ENCODE measurements around the gene ADAM17.

Gene ADAM17

DNA sequence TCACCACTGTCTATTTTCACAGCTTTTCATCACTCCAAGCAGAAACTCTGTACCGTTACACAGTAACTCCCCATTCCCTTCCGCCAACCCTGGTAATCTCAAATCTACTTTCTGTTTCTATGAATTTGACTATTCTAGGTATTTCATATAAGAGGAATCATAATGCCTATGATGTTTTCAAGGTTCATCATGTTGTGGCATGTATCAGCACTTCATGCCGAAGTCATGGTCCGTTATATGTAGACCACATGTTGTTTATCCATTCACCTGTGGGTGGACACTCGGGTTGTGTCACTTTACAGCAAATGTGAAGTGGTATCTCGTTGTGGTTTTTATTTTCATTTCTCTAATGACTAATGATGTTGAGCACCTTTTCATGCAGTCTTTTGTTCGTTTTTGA lies 110.5 kb downstream of the ADAM17 start:
- no peak overlapping the region for H3K27ac ChIP-seq
- TF ChIP-seq ZFX (IDR thresholded peaks at IDR 0.05), result no peak
- TF ChIP-seq, protein P1, sequence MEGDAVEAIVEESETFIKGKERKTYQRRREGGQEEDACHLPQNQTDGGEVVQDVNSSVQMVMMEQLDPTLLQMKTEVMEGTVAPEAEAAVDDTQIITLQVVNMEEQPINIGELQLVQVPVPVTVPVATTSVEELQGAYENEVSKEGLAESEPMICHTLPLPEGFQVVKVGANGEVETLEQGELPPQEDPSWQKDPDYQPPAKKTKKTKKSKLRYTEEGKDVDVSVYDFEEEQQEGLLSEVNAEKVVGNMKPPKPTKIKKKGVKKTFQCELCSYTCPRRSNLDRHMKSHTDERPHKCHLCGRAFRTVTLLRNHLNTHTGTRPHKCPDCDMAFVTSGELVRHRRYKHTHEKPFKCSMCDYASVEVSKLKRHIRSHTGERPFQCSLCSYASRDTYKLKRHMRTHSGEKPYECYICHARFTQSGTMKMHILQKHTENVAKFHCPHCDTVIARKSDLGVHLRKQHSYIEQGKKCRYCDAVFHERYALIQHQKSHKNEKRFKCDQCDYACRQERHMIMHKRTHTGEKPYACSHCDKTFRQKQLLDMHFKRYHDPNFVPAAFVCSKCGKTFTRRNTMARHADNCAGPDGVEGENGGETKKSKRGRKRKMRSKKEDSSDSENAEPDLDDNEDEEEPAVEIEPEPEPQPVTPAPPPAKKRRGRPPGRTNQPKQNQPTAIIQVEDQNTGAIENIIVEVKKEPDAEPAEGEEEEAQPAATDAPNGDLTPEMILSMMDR (conservative IDR thresholded peaks at IDR 0.05), result no peak

DNA sequence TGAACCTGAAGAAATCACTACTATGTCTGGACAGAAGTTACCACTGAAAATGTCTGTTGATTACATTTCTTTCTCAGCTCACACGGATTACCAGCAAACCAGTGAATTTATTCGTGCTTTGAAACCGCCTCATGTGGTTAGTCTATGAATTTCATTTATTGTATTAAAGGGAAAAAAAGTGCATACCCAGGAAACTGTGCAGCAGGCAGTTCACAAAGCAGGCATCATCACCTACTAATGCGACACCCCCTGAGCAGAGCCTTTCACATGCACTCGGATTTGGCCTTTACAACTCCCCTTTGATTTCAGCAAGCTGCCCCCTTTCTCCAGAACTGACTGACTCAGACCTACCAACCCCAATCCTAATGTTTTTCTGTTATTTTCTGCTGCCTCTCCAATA lies 112.1 kb downstream of the ADAM17 start:
- H3K27ac ChIP-seq, result no peak overlapping the region
- no peak for TF ChIP-seq ZFX (IDR thresholded peaks at IDR 0.05)

DNA sequence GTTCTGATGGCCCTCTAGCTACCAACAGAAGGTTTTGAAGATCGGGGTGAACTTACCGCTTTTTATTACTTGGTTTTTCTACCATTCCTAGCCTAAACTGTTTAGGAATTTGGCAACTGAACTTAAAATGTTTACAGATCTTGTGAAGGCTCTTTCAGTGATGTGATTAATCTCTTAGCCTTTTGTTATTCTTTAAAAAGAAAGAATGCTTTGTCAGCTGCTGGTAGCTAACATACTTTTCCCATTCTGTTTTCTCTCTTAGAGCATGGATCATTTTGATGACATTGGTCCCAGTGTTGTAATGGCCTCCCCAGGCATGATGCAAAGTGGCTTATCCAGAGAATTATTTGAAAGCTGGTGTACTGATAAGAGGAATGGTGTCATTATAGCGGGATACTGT lies 114.1 kb downstream of the ADAM17 start:
- no peak overlapping the region for H3K27ac ChIP-seq
- no peak for TF ChIP-seq ZFX (IDR thresholded peaks at IDR 0.05)
- TF ChIP-seq, protein P1 (conservative IDR thresholded peaks at IDR 0.05), result no peak

DNA sequence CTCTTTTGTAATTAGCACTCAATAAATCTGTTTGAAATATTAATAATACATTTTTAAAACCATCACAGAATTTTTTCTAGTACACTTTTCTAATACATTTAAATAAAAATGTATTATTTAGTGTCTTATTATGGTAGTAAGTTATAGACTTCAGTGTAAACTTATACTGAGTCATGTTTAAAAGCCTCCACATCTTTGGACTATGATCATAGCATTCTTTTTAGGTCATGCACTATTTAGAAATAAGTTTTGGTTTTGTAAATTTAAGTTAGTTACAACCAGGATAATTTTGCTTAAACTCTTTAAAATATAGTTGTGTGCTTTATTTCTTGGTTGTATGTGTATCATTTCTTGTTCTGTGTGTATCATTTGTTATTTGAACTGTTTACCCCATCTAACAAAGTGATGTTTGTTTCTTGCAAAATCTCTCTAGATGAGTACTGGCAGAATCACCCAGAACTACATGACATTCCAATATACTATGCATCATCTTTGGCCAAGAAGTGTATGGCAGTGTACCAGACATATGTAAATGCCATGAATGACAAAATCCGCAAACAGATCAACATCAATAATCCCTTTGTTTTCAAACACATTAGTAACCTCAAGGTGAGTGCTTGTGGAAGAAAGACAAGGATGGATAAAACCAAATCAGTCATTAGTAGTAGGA lies 115.4 kb downstream of the ADAM17 start:
- TF ChIP-seq ZFX (IDR thresholded peaks at IDR 0.05), result no peak
- TF ChIP-seq, protein P1 (conservative IDR thresholded peaks at IDR 0.05), result no peak
- no peak overlapping the region for H3K27ac ChIP-seq

DNA sequence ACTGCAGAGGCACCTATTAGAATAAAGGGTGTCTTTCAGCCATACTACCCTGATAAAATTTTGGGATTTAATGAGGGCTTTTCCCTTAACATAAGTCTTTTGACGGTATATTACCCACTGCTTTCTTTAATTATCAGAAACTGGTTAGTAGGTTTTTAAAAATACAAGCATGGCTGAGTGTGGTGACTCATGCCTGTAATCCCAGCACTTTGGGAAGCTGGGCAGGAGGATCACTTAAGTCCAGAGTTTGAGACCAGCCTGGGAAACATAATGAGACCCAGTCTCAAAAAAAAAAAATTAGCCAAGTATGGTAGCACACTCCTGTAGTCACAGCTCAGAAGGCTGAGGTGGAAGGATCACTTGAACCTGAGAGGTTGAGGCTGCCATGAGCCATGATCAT lies 116.1 kb downstream of the ADAM17 start:
- no peak overlapping the region for H3K27ac ChIP-seq

More for the DNA sequence above, 116.1 kb downstream of the ADAM17 start:
- TF ChIP-seq ZFX (IDR thresholded peaks at IDR 0.05), result no peak

Measured in C4-2B (cell line).